A549 (cell line): ENCODE data around the gene GUCY1A2.

Source experiments
- CEBPB ChIP-seq, 2 experiments: fragments of >200 bp in 1 of 2; sonication (Bioruptor Twin) in 1 of 2; formaldehyde crosslinking in 1 of 2; IDR thresholded peaks; 2 replicates each; pipeline ENCODE4 v1.6.1; 2012 to 2016
- EP300 ChIP-seq, 2 experiments: fragments of >200 bp; sonication (Bioruptor Twin); formaldehyde crosslinking; IDR thresholded peaks; 2 replicates in 1 of 2; 3 replicates in 1 of 2; pipeline ENCODE4 v1.6.1; 2016 to 2017
- GATA3 ChIP-seq: IDR thresholded peaks from 2 replicates; pipeline ENCODE4 v1.6.1; 2012; ENCODE audit warnings: borderline replicate concordance
- JUN ChIP-seq, 2 experiments: fragments of >200 bp; sonication (Bioruptor Twin); formaldehyde crosslinking; IDR thresholded peaks; 2 replicates in 1 of 2; 3 replicates in 1 of 2; pipeline ENCODE4 v1.6.1; 2016 to 2017
- PHF8 ChIP-seq: fragments of 200-600 bp; sonication (generic); IDR thresholded peaks from 2 replicates; pipeline ENCODE4 v1.6.1; 2016; ENCODE audit warnings: low read depth, mild to moderate bottlenecking, antibody characterized with exemption, moderate library complexity, borderline replicate concordance
- POLR2A ChIP-seq: IDR thresholded peaks from 2 replicates; pipeline ENCODE4 v1.6.1; 2012; ENCODE audit warnings: mild to moderate bottlenecking, low read length
- RAD21 ChIP-seq, 2 experiments: fragments of >200 bp in 1 of 2; sonication (Bioruptor Twin) in 1 of 2; formaldehyde crosslinking in 1 of 2; IDR thresholded peaks in 1 of 2; conservative IDR thresholded peaks in 1 of 2; 2 replicates in 1 of 2; 3 replicates in 1 of 2; pipeline ENCODE4 v1.6.1; 2012 to 2018; ENCODE audit warnings: inconsistent platforms in 1 of 2
- RNF2 ChIP-seq: fragments of 200-600 bp; sonication (generic); IDR thresholded peaks from 2 replicates; pipeline ENCODE4 v1.6.1; 2016; ENCODE audit warnings: low read depth, mild to moderate bottlenecking, antibody characterized with exemption, moderate library complexity, borderline replicate concordance
- TF ChIP-seq, protein P1 (sequence below): fragments of >200 bp; sonication (Bioruptor Twin); formaldehyde crosslinking; IDR thresholded peaks from 3 replicates; pipeline ENCODE4 v1.5.1; 2016

DNA sequence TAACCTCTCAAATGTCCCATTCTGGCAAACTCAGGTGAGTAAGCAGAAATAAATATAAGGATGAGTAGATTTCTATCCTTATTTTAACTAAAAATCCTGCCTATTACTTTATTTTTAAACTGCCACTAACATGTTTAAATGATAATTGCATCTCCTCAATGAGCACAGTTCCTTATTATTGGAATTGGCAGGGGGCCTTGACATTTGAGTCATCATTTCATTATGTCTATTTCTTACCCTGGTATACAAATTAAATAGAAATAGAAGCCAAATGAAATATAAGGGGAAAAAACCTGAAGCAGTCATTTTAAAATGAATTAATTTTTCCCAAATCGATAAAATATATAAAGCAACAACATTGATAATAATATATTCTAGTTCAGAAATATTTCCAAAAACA lies 81.2 kb downstream of the GUCY1A2 start:
- TF ChIP-seq CEBPB (IDR thresholded peaks at IDR 0.05) (no peak), RAD21 (conservative IDR thresholded peaks at IDR 0.05 in 1 of 2, IDR thresholded peaks at IDR 0.05 in 1 of 2) (no peak), PHF8 (no peak), JUN (IDR thresholded peaks at IDR 0.05) (no peak), POLR2A (no peak), EP300 (IDR thresholded peaks at IDR 0.05) (no peak), GATA3 (no peak), RNF2 (no peak)
- TF ChIP-seq, protein P1, sequence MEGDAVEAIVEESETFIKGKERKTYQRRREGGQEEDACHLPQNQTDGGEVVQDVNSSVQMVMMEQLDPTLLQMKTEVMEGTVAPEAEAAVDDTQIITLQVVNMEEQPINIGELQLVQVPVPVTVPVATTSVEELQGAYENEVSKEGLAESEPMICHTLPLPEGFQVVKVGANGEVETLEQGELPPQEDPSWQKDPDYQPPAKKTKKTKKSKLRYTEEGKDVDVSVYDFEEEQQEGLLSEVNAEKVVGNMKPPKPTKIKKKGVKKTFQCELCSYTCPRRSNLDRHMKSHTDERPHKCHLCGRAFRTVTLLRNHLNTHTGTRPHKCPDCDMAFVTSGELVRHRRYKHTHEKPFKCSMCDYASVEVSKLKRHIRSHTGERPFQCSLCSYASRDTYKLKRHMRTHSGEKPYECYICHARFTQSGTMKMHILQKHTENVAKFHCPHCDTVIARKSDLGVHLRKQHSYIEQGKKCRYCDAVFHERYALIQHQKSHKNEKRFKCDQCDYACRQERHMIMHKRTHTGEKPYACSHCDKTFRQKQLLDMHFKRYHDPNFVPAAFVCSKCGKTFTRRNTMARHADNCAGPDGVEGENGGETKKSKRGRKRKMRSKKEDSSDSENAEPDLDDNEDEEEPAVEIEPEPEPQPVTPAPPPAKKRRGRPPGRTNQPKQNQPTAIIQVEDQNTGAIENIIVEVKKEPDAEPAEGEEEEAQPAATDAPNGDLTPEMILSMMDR, result no peak
